B cell (primary cell): ENCODE results near the gene HCFC1. TPM values are rescaled to one million over a fixed set of nuclear protein-coding genes. Genes with fewer than 3 reads are reported as not detected.

Source experiments
- ATAC-seq: fragments of 200-7000 bp; cut with Tn5 transposase; one replicate; pipeline ENCODE4 v1.10.0; 2021; ENCODE audit warnings: low read depth, mild to moderate bottlenecking, moderate number of reproducible peaks, moderate library complexity
- CTCF ChIA-PET: fragments of 350-600 bp; sonication (Branson Sonifier 250); formaldehyde crosslinking; loops from one replicate; lab custom pipeline; 2021; ENCODE audit warnings: antibody characterized with exemption, inconsistent platforms; lab: Charles Lee
- POLR2A ChIA-PET: fragments of 350-600 bp; sonication (Branson Sonifier 250); formaldehyde crosslinking; loops from one replicate; lab custom pipeline; 2021; ENCODE audit warnings: antibody characterized with exemption; lab: Charles Lee
- DNase-seq: peaks from one replicate; pipeline ENCODE4 v3.0.0; 2013
- H2AFZ ChIP-seq: 2 replicates; pipeline ENCODE4 v1.6.1; 2012; ENCODE audit warnings: mild to moderate bottlenecking, low read depth, low read length; ENCODE audit not compliant: insufficient read depth, poor library complexity, severe bottlenecking
- H3K27ac ChIP-seq, 2 donors: 1 replicate in 1 of 2; 2 replicates in 1 of 2; pipeline ENCODE4 v1.5.1; 2012 to 2013; ENCODE audit warnings: low read length in 2 of 2, mild to moderate bottlenecking in 2 of 2, moderate library complexity in 1 of 2
- H3K27me3 ChIP-seq, 4 experiments: fragments of 200-600 bp in 1 of 4; sonication (generic) in 1 of 4; replicated peaks in 1 of 4; 1 replicate in 2 of 4; 2 replicates in 2 of 4; pipeline versions ENCODE4 v1.6.1 to v1.7.0; 2013 to 2016; ENCODE audit warnings: low read length in 3 of 4, mild to moderate bottlenecking in 2 of 4, mixed read lengths in 1 of 4, moderate library complexity in 1 of 4; ENCODE audit not compliant: insufficient read depth in 4 of 4, control insufficient read depth in 3 of 4; ENCODE audit errors: control extremely low read depth in 1 of 4
- H3K36me3 ChIP-seq, 2 experiments: replicated peaks in 1 of 2; 1 replicate in 1 of 2; 2 replicates in 1 of 2; pipeline versions ENCODE4 v1.6.1 to v1.7.1; 2013; ENCODE audit warnings: low read length in 1 of 2; ENCODE audit not compliant: insufficient read depth in 2 of 2, control insufficient read depth in 1 of 2; ENCODE audit errors: control extremely low read depth in 1 of 2, extremely low read depth in 1 of 2
- H3K4me1 ChIP-seq, 2 donors: fragments of 200-600 bp in 1 of 2; sonication (generic) in 1 of 2; 1 replicate in 1 of 2; 2 replicates in 1 of 2; pipeline versions ENCODE4 v1.5.1 to v1.6.1; 2013 to 2017; ENCODE audit warnings: low read length in 2 of 2; ENCODE audit not compliant: control insufficient read depth in 2 of 2, insufficient read depth in 2 of 2
- H3K4me2 ChIP-seq: replicated peaks from 2 replicates; pipeline ENCODE3; 2012; ENCODE audit warnings: mild to moderate bottlenecking, low read depth, low read length; ENCODE audit not compliant: poor library complexity, severe bottlenecking
- H3K4me3 ChIP-seq, 5 experiments: fragments of 200-600 bp in 1 of 5; sonication (generic) in 1 of 5; 1 replicate in 3 of 5; 2 replicates in 2 of 5; pipeline versions ENCODE4 v1.5.1 to v1.7.0; 2011 to 2016; ENCODE audit warnings: low read length in 4 of 5, mild to moderate bottlenecking in 4 of 5, low read depth in 2 of 5, control low read depth in 1 of 5, moderate library complexity in 1 of 5; ENCODE audit not compliant: insufficient read depth in 1 of 5; ENCODE audit errors: control extremely low read depth in 1 of 5, extremely low read depth in 1 of 5
- H3K79me2 ChIP-seq: fragments of 200-600 bp; sonication (generic); one replicate; pipeline ENCODE4 v1.6.0; 2016; ENCODE audit warnings: low read length; ENCODE audit not compliant: control insufficient read depth, insufficient read depth
- H3K9ac ChIP-seq: fragments of 200-600 bp; sonication (generic); 2 replicates; pipeline ENCODE4 v1.6.1; 2017; ENCODE audit warnings: mild to moderate bottlenecking, low read length, moderate library complexity
- H3K9me3 ChIP-seq, 3 donors: one replicate each; pipeline versions ENCODE4 v1.6.1 to v1.7.1; 2013; ENCODE audit warnings: low read length in 2 of 3; ENCODE audit not compliant: control insufficient read depth in 2 of 3, insufficient read depth in 1 of 3; ENCODE audit errors: control extremely low read depth in 1 of 3
- H4K20me1 ChIP-seq: 2 replicates; pipeline ENCODE4 v1.6.0; 2012; ENCODE audit warnings: mild to moderate bottlenecking, low read length; ENCODE audit not compliant: insufficient read depth, control insufficient read depth, poor library complexity, severe bottlenecking
- H3K27ac Mint-ChIP-seq: one replicate; pipeline ENCODE4 v1.8.0; 2021; ENCODE audit warnings: mixed read lengths
- H3K27me3 Mint-ChIP-seq: one replicate; pipeline ENCODE4 v1.8.0; 2021; ENCODE audit warnings: mixed read lengths
- H3K4me1 Mint-ChIP-seq: one replicate; pipeline ENCODE4 v1.8.0; 2021; ENCODE audit warnings: mixed read lengths
- H3K4me3 Mint-ChIP-seq: one replicate; pipeline ENCODE4 v1.8.0; 2021; ENCODE audit warnings: mixed read lengths
- H3K9me3 Mint-ChIP-seq: one replicate; pipeline ENCODE4 v1.8.0; 2022; ENCODE audit warnings: mixed read lengths; ENCODE audit not compliant: insufficient read depth
- CTCF ChIP-seq: fragments of 200-600 bp; IDR thresholded peaks from one replicate; pipeline ENCODE4 v1.8.0; 2022; ENCODE audit warnings: antibody characterized with exemption, mild to moderate bottlenecking
- EZH2 ChIP-seq: IDR thresholded peaks from 2 replicates; pipeline ENCODE4 v1.6.1; 2012; ENCODE audit warnings: borderline replicate concordance, low read depth, mild to moderate bottlenecking, moderate library complexity, low read length; ENCODE audit not compliant: insufficient read depth, poor library complexity, severe bottlenecking
- WGBS: methylation state at CpG from one replicate; pipeline ENCODE4 v1.1.5; 2013; ENCODE audit warnings: missing lambda C conversion rate; ENCODE audit not compliant: insufficient coverage; 5-methylcytosine and 5-hydroxymethylcytosine counted together
- intact Hi-C: fragments of 100-400 bp; cut with micrococcal nuclease; formaldehyde crosslinking; loops from one replicate; pipeline ENCODE4 v1.10.0; 2022
- polyA plus RNA-seq: library from polyadenylated mRNA; depleted of rRNA; stranded (reverse); fragments of >200 nt; gene quantifications from 2 replicates; pipeline ENCODE4 v1.2.3, GENCODE V29; 2012
- total RNA-seq, 2 donors: library from RNA; stranded (reverse); fragments of 120-200 nt in 1 of 2; gene quantifications; 1 replicate in 1 of 2; 2 replicates in 1 of 2; pipeline versions ENCODE4 v1.2.3 to v1.2.4, GENCODE V29; 2013 to 2022

HCFC1 gene
- total and polyA plus RNA-seq, 2 donors (not counting 1 experiment from before 2014, with no cell fraction given): 32.1 to 57.7 TPM

DNA sequence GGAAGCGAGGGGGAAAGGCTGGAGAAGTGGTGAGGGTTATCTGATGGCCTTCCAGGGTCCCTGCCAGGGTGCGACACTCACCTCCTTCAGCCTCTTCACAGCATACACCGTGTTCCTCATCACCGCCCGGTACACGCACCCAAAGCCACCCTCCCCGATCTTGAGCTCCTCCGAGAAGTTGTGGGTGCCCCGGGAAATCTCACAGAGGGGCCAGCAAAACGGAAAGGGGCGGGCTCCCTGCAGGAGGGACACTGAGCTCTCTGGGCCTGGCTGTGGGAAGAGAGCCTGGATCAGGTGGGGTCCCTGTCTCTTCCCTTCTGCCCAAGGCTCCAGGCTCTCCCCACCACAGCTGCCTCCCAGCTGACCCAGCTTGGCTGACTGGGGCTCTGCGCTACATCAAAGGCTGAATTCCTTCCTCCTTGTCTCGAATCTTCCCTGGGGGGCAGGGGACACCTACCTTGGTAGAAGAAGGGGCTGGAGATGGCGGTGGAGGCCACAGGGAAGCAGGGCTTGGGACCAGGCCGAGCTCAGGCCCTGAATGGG is 47.0 kb upstream of the HCFC1 start:
- Histone ChIP-seq H2AFZ (peak overlapping the region; percentile 49), H3K79me2 (peaks cover 24% of the 10 kb centered on the region), H3K9me3 (no peaks in the 10 kb centered on the region), H3K36me3 (peaks cover 0 to 33% of the 10 kb centered on the region in 2 experiments), H3K27me3 (no peaks in the 10 kb centered on the region), H3K4me3 (peak overlapping the region in 4 of 5 experiments; percentile 55 to 67 (median 64)), H3K27ac (peak overlapping the region; percentile 50 to 72), H3K4me1 (peaks cover 6 to 26% of the 10 kb centered on the region in 2 donors), H3K9ac (peak overlapping the region; percentile 70), H4K20me1 (no peaks in the 10 kb centered on the region), H3K4me2 (peak overlapping the region; percentile 89)
- ChIA-PET POLR2A (interaction anchor here (0.6 to 1.0 kb wide), 3 partner anchors 11 to 258 kb away, joined by 4 to 12 read pairs (median 5); no protein-coding TSS in a partner anchor), CTCF (interaction anchor here (1.1 to 3.9 kb wide), 3 partner anchors 11 to 49 kb away, joined by 3 to 21 read pairs (median 3); no protein-coding TSS in a partner anchor)
- TF ChIP-seq CTCF (no peak), EZH2 (no peak)
- no peaks in the 10 kb centered on the region for H3K9me3 Mint-ChIP-seq
- no peaks in the 10 kb centered on the region for H3K27me3 Mint-ChIP-seq
- intact Hi-C loops: loop anchor here (2.0 kb wide), 1 partner anchor 46 kb away; the partner anchor contains the start of gene TMEM187
- ATAC-seq: no peak
- peak overlapping the region; percentile 85 for H3K27ac Mint-ChIP-seq
- H3K4me3 Mint-ChIP-seq: peak overlapping the region; percentile 87
- 0% methylated on average over 1 of the region's 15 CpGs for WGBS
- peak; percentile 29 for DNase-seq
- peaks cover 20% of the 10 kb centered on the region for H3K4me1 Mint-ChIP-seq
